Measurements from ENCODE around the gene BCAN. TPM values are rescaled to one million over a fixed set of nuclear protein-coding genes. Genes with fewer than 3 reads are reported as not detected.

Gene BCAN
- total and polyA plus RNA-seq, 2 of the 8 experiments (the other 6 are each of a cell fraction or from before 2014, with no cell fraction given): 4.5 to 24.0 TPM

- peaks cover 3 to 67% (median 57%) of the 10 kb centered on the region in 4 experiments for H3K4me1 ChIP-seq (replicated peaks in 1 of 4; ENCODE audit: control insufficient read depth in 3 of 4, insufficient read depth in 4 of 4, low read length in 3 of 4)
- no peak overlapping the region for H3K4me3 ChIP-seq (ENCODE audit: extremely low read depth in 1 of 4, insufficient read depth in 2 of 4, low read depth in 3 of 4, low read length in 4 of 4)
- peaks cover 10% of the 10 kb centered on the region for H3K23me2 ChIP-seq (ENCODE audit: low read depth, low read length)
- ChIA-PET POLR2A (ENCODE audit: partially characterized antibody) (interaction anchor here (0.8 to 13.8 kb wide), 6 partner anchors 7 to 35 kb away, joined by 3 to 419 read pairs (median 5); partner anchors contain the start of gene CRABP2), CTCF (ENCODE audit: partially characterized antibody) (interaction anchor here (1.2 to 66.0 kb wide), 8 partner anchors 10 to 45 kb away, joined by 3 to 4284 read pairs (median 4); partner anchors contain the start of genes CRABP2, ISG20L2, METTL25B and NES)
- no peak overlapping the region for H4K8ac ChIP-seq (ENCODE audit: extremely low read depth, insufficient read depth, low read length)
- no peak overlapping the region for H3K9ac ChIP-seq (replicated peaks in 1 of 4; ENCODE audit: extremely low read depth in 1 of 4, low read depth in 3 of 4, low read length in 3 of 4)
- no peak overlapping the region for H3K14ac ChIP-seq (ENCODE audit: insufficient read length)
- peaks cover 0 to 30% of the 10 kb centered on the region in 2 experiments; a peak in 2 of 4 replicates for H3K79me2 ChIP-seq (ENCODE audit: control insufficient read depth in 1 of 2, insufficient read depth in 2 of 2, low read length in 2 of 2)
- no peak overlapping the region for H2BK5ac ChIP-seq (ENCODE audit: low read depth, low read length)
- H3K27ac ChIP-seq (ENCODE audit: low read depth, low read length): no peak overlapping the region
- no peak overlapping the region for H4K5ac ChIP-seq (ENCODE audit: insufficient read length, low read depth, low read length)
- peaks cover 4 to 28% (median 12%) of the 10 kb centered on the region in 4 experiments; a peak in 7 of 8 replicates for H3K36me3 ChIP-seq (ENCODE audit: control insufficient read depth in 2 of 4, insufficient read depth in 4 of 4, low read length in 3 of 4)
- no peak overlapping the region for H2BK20ac ChIP-seq (ENCODE audit: low read length)
- no peaks in the 10 kb centered on the region for H3K9me3 ChIP-seq (ENCODE audit: insufficient read depth in 2 of 2, low read depth in 1 of 2, low read length in 1 of 2)
- no peak overlapping the region for H3K23ac ChIP-seq (ENCODE audit: insufficient read length)
- peak overlapping the region; percentile 61; the same call in 1 of the 2 replicates for H2BK15ac ChIP-seq (ENCODE audit: low read length)
- no peak overlapping the region for H3K4ac ChIP-seq (replicated peaks; ENCODE audit: insufficient read length, low read depth, low read length)
- TF ChIP-seq CEBPB (IDR thresholded peaks at IDR 0.05; ENCODE audit: low read depth, low read length): no peak
- TF ChIP-seq POLR2A (IDR thresholded peaks at IDR 0.05; ENCODE audit: control extremely low read depth in 1 of 2, low read depth in 2 of 2, low read length in 2 of 2): peak in 1 of 2 experiments; percentile 54; a peak in 2 of 3 replicates
- H3K4me2 ChIP-seq (ENCODE audit: insufficient read depth in 1 of 2, low read depth in 2 of 2, low read length in 2 of 2): no peak overlapping the region
- no peak overlapping the region for H2AFZ ChIP-seq (ENCODE audit: low read length)
- H2BK12ac ChIP-seq (ENCODE audit: low read depth, low read length): peak overlapping the region; percentile 68; the same call in 1 of the 2 replicates
- H4K91ac ChIP-seq (replicated peaks; ENCODE audit: insufficient read length, low read length): no peak overlapping the region
- no peak overlapping the region for H3K18ac ChIP-seq (ENCODE audit: extremely low read depth, low read length)
- no peaks in the 10 kb centered on the region for H3K27me3 ChIP-seq (replicated peaks in 1 of 4; ENCODE audit: control insufficient read depth in 3 of 4, extremely low read depth in 1 of 4, insufficient read depth in 3 of 4, low read length in 3 of 4)
- no peak for DNase-seq (ENCODE audit: low read depth in 1 of 2, low spot score in 2 of 2)
- H4K20me1 ChIP-seq (replicated peaks in 1 of 2; ENCODE audit: control insufficient read depth in 1 of 2, insufficient read depth in 2 of 2, low read length in 2 of 2): peaks cover 4 to 10% of the 10 kb centered on the region in 2 experiments
- WGBS, 2 experiments (ENCODE audit: extremely low coverage in 1 of 2, insufficient coverage in 1 of 2, insufficient read length in 1 of 2, insufficient replicate concordance in 2 of 2, low coverage in 1 of 2, low lambda C conversion rate in 2 of 2, missing lambda C conversion rate in 1 of 2): 93% methylated on average over 2 of the region's 4 CpGs; no CpG with 5 or more reads in 1 of the 2 experiments
- FAIRE-seq: no peak
- H3K79me1 ChIP-seq (ENCODE audit: low read depth, low read length): peaks cover 13% of the 10 kb centered on the region; the same call in 1 of the 2 replicates
- no peak overlapping the region for H3K56ac ChIP-seq (replicated peaks; ENCODE audit: insufficient read length, low read depth, low read length)
- H2BK120ac ChIP-seq (replicated peaks; ENCODE audit: low read depth, low read length): no peak overlapping the region
- no peak overlapping the region for H2AK5ac ChIP-seq (ENCODE audit: low read depth, low read length)
Observed at GRCh38 chr1:156670791-156671190, 28.9 kb downstream of the BCAN start.

All from H1 (cell line).